Neutrophil (primary cell): Measurements from ENCODE around the gene PDLIM5.

Experiments
- H3K27ac ChIP-seq: fragments of 200-600 bp; sonication (generic); 2 replicates; pipeline ENCODE4 v1.5.1; 2016; ENCODE audit warnings: mild to moderate bottlenecking, moderate library complexity
- H3K27me3 ChIP-seq: fragments of 200-600 bp; sonication (generic); 2 replicates; pipeline ENCODE4 v1.6.0; 2016; ENCODE audit warnings: mild to moderate bottlenecking
- H3K36me3 ChIP-seq: fragments of 200-600 bp; sonication (generic); 2 replicates; pipeline ENCODE4 v1.5.1; 2017
- H3K4me1 ChIP-seq, 2 experiments: fragments of 200-600 bp in 1 of 2; sonication (generic) in 1 of 2; 1 replicate in 1 of 2; 2 replicates in 1 of 2; pipeline versions ENCODE4 v1.5.1 to v1.6.1; 2013 to 2016; ENCODE audit warnings: low read depth in 1 of 2, low read length in 1 of 2, mild to moderate bottlenecking in 1 of 2, moderate library complexity in 1 of 2; ENCODE audit not compliant: control insufficient read depth in 1 of 2, insufficient read depth in 1 of 2
- H3K4me3 ChIP-seq, 2 experiments: fragments of 200-600 bp in 1 of 2; sonication (generic) in 1 of 2; 1 replicate in 1 of 2; 2 replicates in 1 of 2; pipeline ENCODE4 v1.5.1; 2013 to 2016; ENCODE audit warnings: low read depth in 1 of 2, low read length in 1 of 2, mild to moderate bottlenecking in 1 of 2, moderate library complexity in 1 of 2
- H3K9me3 ChIP-seq: fragments of 200-600 bp; sonication (generic); 2 replicates; pipeline ENCODE4 v1.5.1; 2016
- CTCF ChIP-seq: fragments of 200-600 bp; sonication (generic); IDR thresholded peaks from 2 replicates; pipeline ENCODE4 v1.5.1; 2016; ENCODE audit warnings: antibody characterized with exemption

PDLIM5 gene

GRCh38 chr4:94455081-94455480, 3.3 kb downstream of the PDLIM5 start:
- Histone ChIP-seq H3K9me3 (no peaks in the 10 kb centered on the region), H3K4me3 (no peak overlapping the region), H3K27me3 (peaks cover 9% of the 10 kb centered on the region), H3K27ac (no peak overlapping the region), H3K4me1 (peaks cover 20 to 32% of the 10 kb centered on the region in 2 experiments), H3K36me3 (peaks cover 11% of the 10 kb centered on the region)
- no peak for TF ChIP-seq CTCF

GRCh38 chr4:94457692-94458106, 6.0 kb downstream of the PDLIM5 start:
- H3K27ac ChIP-seq, result no peak overlapping the region
- H3K9me3 ChIP-seq, result no peaks in the 10 kb centered on the region
- no peak for TF ChIP-seq CTCF
- H3K36me3 ChIP-seq, result peaks cover 11% of the 10 kb centered on the region
- H3K27me3 ChIP-seq, result no peaks in the 10 kb centered on the region
- H3K4me3 ChIP-seq, result no peak overlapping the region
- H3K4me1 ChIP-seq, result peaks cover 8 to 20% of the 10 kb centered on the region in 2 experiments

GRCh38 chr4:94458682-94459081, 6.9 kb downstream of the PDLIM5 start:
- Histone ChIP-seq H3K9me3 (no peaks in the 10 kb centered on the region), H3K27ac (no peak overlapping the region), H3K36me3 (peaks cover 11% of the 10 kb centered on the region), H3K27me3 (no peaks in the 10 kb centered on the region), H3K4me1 (peaks cover 0 to 10% of the 10 kb centered on the region in 2 experiments), H3K4me3 (no peak overlapping the region)
- no peak for TF ChIP-seq CTCF

GRCh38 chr4:94459462-94460161, 7.9 kb downstream of the PDLIM5 start:
- Histone ChIP-seq H3K36me3 (peaks cover 11% of the 10 kb centered on the region), H3K27me3 (no peaks in the 10 kb centered on the region), H3K4me3 (no peak overlapping the region), H3K27ac (no peak overlapping the region), H3K4me1 (peaks cover 0 to 8% of the 10 kb centered on the region in 2 experiments), H3K9me3 (no peaks in the 10 kb centered on the region)
- TF ChIP-seq CTCF, result no peak

- Histone ChIP-seq H3K27ac (no peak overlapping the region), H3K27me3 (no peaks in the 10 kb centered on the region), H3K4me1 (no peaks in the 10 kb centered on the region), H3K4me3 (no peak overlapping the region), H3K36me3 (peaks cover 3% of the 10 kb centered on the region), H3K9me3 (no peaks in the 10 kb centered on the region)
- TF ChIP-seq CTCF, result no peak
Measured at GRCh38 chr4:94461506-94461905, 9.8 kb downstream of the PDLIM5 start.
